Ishikawa (cell line): ENCODE results near the gene EYA4.

Source experiments
- CEBPB ChIP-seq: IDR thresholded peaks from 2 replicates; pipeline ENCODE4 v1.6.1; 2012
- FOXM1 ChIP-seq: IDR thresholded peaks from 2 replicates; pipeline ENCODE4 v1.6.1; 2012; ENCODE audit warnings: low read depth, borderline replicate concordance
- REST ChIP-seq: IDR thresholded peaks from 2 replicates; pipeline ENCODE4 v1.6.1; 2012; ENCODE audit warnings: low read depth, mild to moderate bottlenecking
- TF ChIP-seq, protein P1 (sequence below): IDR thresholded peaks from 2 replicates; pipeline ENCODE4 v1.6.1; 2012

- TF ChIP-seq CEBPB (no peak), FOXM1 (no peak), REST (no peak)
- TF ChIP-seq, protein P1, sequence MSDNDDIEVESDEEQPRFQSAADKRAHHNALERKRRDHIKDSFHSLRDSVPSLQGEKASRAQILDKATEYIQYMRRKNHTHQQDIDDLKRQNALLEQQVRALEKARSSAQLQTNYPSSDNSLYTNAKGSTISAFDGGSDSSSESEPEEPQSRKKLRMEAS, result no peak
Observed at GRCh38 chr6:133540361-133540760, 299.2 kb downstream of the EYA4 start.
